GM21447 (cell line): ENCODE data around the gene IL16.

Experiments used
- ATAC-seq: cut with Tn5 transposase; IDR thresholded peaks from one replicate; pipeline ENCODE4 v1.9.1; 2021; ENCODE audit not compliant: unreplicated experiment

The IL16 gene

GRCh38 chr15:81289910-81290309, 93.2 kb downstream of the IL16 start:
- no peak for ATAC-seq

- ATAC-seq: no peak
Observed at GRCh38 chr15:81291916-81292522, 95.3 kb downstream of the IL16 start.

GRCh38 chr15:81292523-81293001, 95.9 kb downstream of the IL16 start:
- peak; percentile 34 for ATAC-seq

- ATAC-seq: peak; percentile 60
Observed at GRCh38 chr15:81293728-81294515, 97.2 kb downstream of the IL16 start.

GRCh38 chr15:81294516-81294880, 97.8 kb downstream of the IL16 start:
- no peak for ATAC-seq

GRCh38 chr15:81295486-81296121, 98.9 kb downstream of the IL16 start:
- ATAC-seq: no peak

GRCh38 chr15:81296186-81296585, 99.5 kb downstream of the IL16 start:
- no peak for ATAC-seq

GRCh38 chr15:81296673-81297072, 100.0 kb downstream of the IL16 start:
- peak; percentile 40 for ATAC-seq

GRCh38 chr15:81297147-81297572, 100.5 kb downstream of the IL16 start:
- ATAC-seq: no peak

GRCh38 chr15:81297603-81298575, 101.2 kb downstream of the IL16 start:
- no peak for ATAC-seq

- no peak for ATAC-seq
Observed at GRCh38 chr15:81298611-81299010, 101.9 kb downstream of the IL16 start.

- ATAC-seq: no peak
Observed at GRCh38 chr15:81299156-81299555, 102.5 kb downstream of the IL16 start.

GRCh38 chr15:81299630-81300273, 103.1 kb downstream of the IL16 start:
- no peak for ATAC-seq

GRCh38 chr15:81301385-81301784, 104.7 kb downstream of the IL16 start:
- ATAC-seq: no peak

GRCh38 chr15:81301815-81302399, 105.2 kb downstream of the IL16 start:
- ATAC-seq: peak; percentile 79

GRCh38 chr15:81302701-81303109, 106.0 kb downstream of the IL16 start:
- ATAC-seq: no peak

- ATAC-seq: no peak
Observed at GRCh38 chr15:81303244-81304225, 106.9 kb downstream of the IL16 start.

- ATAC-seq: no peak
Observed at GRCh38 chr15:81304226-81304625, 107.5 kb downstream of the IL16 start.

- no peak for ATAC-seq
Observed at GRCh38 chr15:81308260-81308659, 111.6 kb downstream of the IL16 start.
